SK-MEL-5 (cell line): ENCODE results near the gene TMEM187. TPM values are rescaled to one million over a fixed set of nuclear protein-coding genes. Genes with fewer than 3 reads are reported as not detected.

Source experiments
- DNase-seq: peaks from one replicate; pipeline ENCODE4 v3.0.0-alpha.2; 2016; ENCODE audit warnings: low read depth, low spot score
- in situ Hi-C: cut with HindIII; loops from 2 replicates; pipeline ENCODE4 v1.10.0; 2016; ENCODE audit warnings: low sequenced_read_pairs, high pct_unique_total_duplicates, low pct_unique_long_range_greater_than_20kb
- total RNA-seq: library from RNA; depleted of rRNA; stranded (reverse); fragments of >200 nt; shearing (Covaris generic); gene quantifications from 2 replicates; pipeline ENCODE4 v1.2.3, GENCODE V29; 2014

TMEM187 gene
- total RNA-seq, 1 experiment from 2014 or later, result 5.8 TPM

GRCh38 chrX:153948847-153949805 is 23.4 kb upstream of the TMEM187 start:
- DNase-seq, result no peak
- in situ Hi-C loops, result no loop called here

- in situ Hi-C loops, result no loop called here
- no peak for DNase-seq
Observed at GRCh38 chrX:153950127-153950526, 22.4 kb upstream of the TMEM187 start.

- in situ Hi-C loops, result no loop called here
- DNase-seq, result no peak
Observed at GRCh38 chrX:153951683-153952372, 20.7 kb upstream of the TMEM187 start.

- in situ Hi-C loops, result no loop called here
- no peak for DNase-seq
Observed at GRCh38 chrX:153952373-153953026, 20.1 kb upstream of the TMEM187 start.

- in situ Hi-C loops, result no loop called here
Observed at GRCh38 chrX:153953342-153953830, 19.2 kb upstream of the TMEM187 start.

GRCh38 chrX:153953892-153954557 is 18.5 kb upstream of the TMEM187 start:
- DNase-seq, result no peak
- in situ Hi-C loops, result no loop called here

More at GRCh38 chrX:153953342-153953830, 19.2 kb upstream of the TMEM187 start:
- DNase-seq, result peak; percentile 58

- in situ Hi-C loops, result no loop called here
- DNase-seq, result no peak
Observed at GRCh38 chrX:153954558-153955227, 17.9 kb upstream of the TMEM187 start.

- no peak for DNase-seq
- in situ Hi-C loops, result no loop called here
Observed at GRCh38 chrX:153955228-153955732, 17.3 kb upstream of the TMEM187 start.

GRCh38 chrX:153956044-153956907 is 16.3 kb upstream of the TMEM187 start:
- no peak for DNase-seq
- in situ Hi-C loops, result no loop called here

- in situ Hi-C loops, result no loop called here
- no peak for DNase-seq
Observed at GRCh38 chrX:153957224-153957623, 15.3 kb upstream of the TMEM187 start.

- DNase-seq, result no peak
- in situ Hi-C loops, result no loop called here
Observed at GRCh38 chrX:153958605-153959004, 13.9 kb upstream of the TMEM187 start.

- in situ Hi-C loops, result no loop called here
- no peak for DNase-seq
Observed at GRCh38 chrX:153959649-153960048, 12.9 kb upstream of the TMEM187 start.

GRCh38 chrX:153960077-153960476 is 12.5 kb upstream of the TMEM187 start:
- in situ Hi-C loops, result no loop called here
- no peak for DNase-seq

GRCh38 chrX:153960786-153961185 is 11.8 kb upstream of the TMEM187 start:
- in situ Hi-C loops, result no loop called here
- DNase-seq, result no peak

- in situ Hi-C loops, result no loop called here
- DNase-seq, result no peak
Observed at GRCh38 chrX:153961292-153961691, 11.3 kb upstream of the TMEM187 start.

GRCh38 chrX:153963546-153963945 is 9.0 kb upstream of the TMEM187 start:
- in situ Hi-C loops, result no loop called here
- DNase-seq, result no peak
